ENCODE data around the gene C2CD3. TPM values are rescaled to one million over a fixed set of nuclear protein-coding genes. Genes with fewer than 3 reads are reported as not detected.

C2CD3 gene
- total and polyA plus RNA-seq, 9 of the 15 experiments (the other 6 are each of a cell fraction or from before 2014, with no cell fraction given) = 4.4 to 20.2 (median 15.4) TPM

GRCh38 chr11:74024261-74025029 is 146.4 kb downstream of the C2CD3 start (continued):
- TF ChIP-seq MYC (IDR thresholded peaks at IDR 0.05; ENCODE audit: low read depth, low read length) (no peak), MYC (CRISPR knock-in tag; IDR thresholded peaks at IDR 0.05; ENCODE audit: borderline replicate concordance, low read depth) (no peak), NFIX (CRISPR knock-in tag; IDR thresholded peaks at IDR 0.05; ENCODE audit: low read depth) (peak; percentile 76), JUND (IDR thresholded peaks at IDR 0.05; ENCODE audit: borderline replicate concordance, low read depth, low read length) (peak; percentile 72), JUND (tag; IDR thresholded peaks at IDR 0.05; ENCODE audit: borderline replicate concordance, low read depth, low read length) (peak; percentile 26; the same call in 1 of the 3 replicates), CLOCK (CRISPR knock-in tag; IDR thresholded peaks at IDR 0.05; ENCODE audit: borderline replicate concordance) (no peak), SMARCA4 (IDR thresholded peaks at IDR 0.05) (peak; percentile 60), DPF2 (IDR thresholded peaks at IDR 0.05) (peak; percentile 49; the same call in 1 of the 2 replicates), EZH2 (IDR thresholded peaks at IDR 0.05; ENCODE audit: borderline replicate concordance, low read depth, low read length) (no peak), ZNF584 (CRISPR knock-in tag; IDR thresholded peaks at IDR 0.05; ENCODE audit: low read depth) (no peak; the same call in 1 of the 2 replicates), NCOA1 (IDR thresholded peaks at IDR 0.05; ENCODE audit: low read depth) (no peak)
